Neural cell (in vitro differentiated cells): Measurements from ENCODE around the gene FRMD4A. TPM values are rescaled to one million over a fixed set of nuclear protein-coding genes. Genes with fewer than 3 reads are reported as not detected.

Experiments used
- H2AFZ ChIP-seq: fragments of 200-600, 300-800 bp; sonication (generic), shearing (Covaris generic); 2 replicates; pipeline ENCODE4 v1.6.0; 2014; ENCODE audit warnings: low read depth, mild to moderate bottlenecking, antibody characterized with exemption, low read length, moderate library complexity
- H3F3A ChIP-seq: fragments of 200-600 bp; shearing (Covaris generic); 2 replicates; pipeline ENCODE4 v1.6.1; 2016; ENCODE audit warnings: mild to moderate bottlenecking, moderate library complexity, mixed read lengths, antibody characterized with exemption, low read length; ENCODE audit not compliant: insufficient read depth, poor library complexity, severe bottlenecking
- H3K27ac ChIP-seq: fragments of 200-600, 300-800 bp; sonication (generic), shearing (Covaris generic); 2 replicates; pipeline ENCODE4 v1.5.1; 2014; ENCODE audit warnings: mild to moderate bottlenecking, low read length, moderate library complexity
- H3K27me3 ChIP-seq: fragments of 300-800, 200-600 bp; sonication (generic), shearing (Covaris generic); 2 replicates; pipeline ENCODE4 v1.6.0; 2014; ENCODE audit warnings: mild to moderate bottlenecking, low read depth, low read length, moderate library complexity; ENCODE audit not compliant: insufficient read depth
- H3K36me3 ChIP-seq: fragments of 300-800, 200-600 bp; sonication (generic), shearing (Covaris generic); 2 replicates; pipeline ENCODE4 v1.5.1; 2014; ENCODE audit warnings: mild to moderate bottlenecking, antibody characterized with exemption, low read length, moderate library complexity; ENCODE audit not compliant: insufficient read depth
- H3K4me2 ChIP-seq: fragments of 300-800, 200-600 bp; sonication (generic), shearing (Covaris generic); 2 replicates; pipeline ENCODE4 v1.6.0; 2014; ENCODE audit warnings: mild to moderate bottlenecking, low read length
- H3K4me3 ChIP-seq: fragments of 300-800, 200-600 bp; sonication (generic), shearing (Covaris generic); 2 replicates; pipeline ENCODE4 v1.5.1; 2014; ENCODE audit warnings: mild to moderate bottlenecking, low read length, moderate library complexity
- H3K79me2 ChIP-seq: fragments of 200-600 bp; shearing (Covaris generic); replicated peaks from 2 replicates; pipeline ENCODE4 v1.6.0; 2014; ENCODE audit warnings: mild to moderate bottlenecking, low read length, moderate library complexity; ENCODE audit not compliant: insufficient read depth
- H3K9ac ChIP-seq: fragments of 300-800, 200-600 bp; sonication (generic), shearing (Covaris generic); 2 replicates; pipeline ENCODE4 v1.6.1; 2016; ENCODE audit warnings: mild to moderate bottlenecking, low read length, mixed read lengths
- H3K9me2 ChIP-seq: fragments of 200-600 bp; shearing (Covaris generic); 2 replicates; pipeline ENCODE4 v1.6.1; 2016; ENCODE audit warnings: mild to moderate bottlenecking, low read length, mixed read lengths; ENCODE audit not compliant: insufficient read depth
- H3K9me3 ChIP-seq: fragments of 200-600, 300-800 bp; sonication (generic), shearing (Covaris generic); 2 replicates; pipeline ENCODE4 v1.6.1; 2016; ENCODE audit warnings: mild to moderate bottlenecking, mixed run types, low read length, moderate library complexity, mixed read lengths
- H4K20me1 ChIP-seq: fragments of 200-600 bp; shearing (Covaris generic); 2 replicates; pipeline ENCODE4 v1.6.1; 2016; ENCODE audit warnings: mild to moderate bottlenecking, mixed run types; ENCODE audit not compliant: insufficient read depth
- CTCF ChIP-seq: fragments of 450-650 bp; IDR thresholded peaks from 2 replicates; pipeline ENCODE4 v1.5.1; 2014; ENCODE audit warnings: antibody characterized with exemption, mild to moderate bottlenecking, moderate library complexity; ENCODE audit not compliant: poor library complexity, severe bottlenecking
- EP300 ChIP-seq: fragments of 450-650 bp; conservative IDR thresholded peaks from 2 replicates; pipeline ENCODE4 v1.6.1; 2014; ENCODE audit warnings: antibody characterized with exemption, mild to moderate bottlenecking, moderate library complexity; ENCODE audit not compliant: poor library complexity, severe bottlenecking
- EZH2 ChIP-seq: fragments of 200-600, 300-800 bp; shearing (Covaris generic), sonication (generic); IDR thresholded peaks from 2 replicates; pipeline ENCODE4 v1.6.1; 2014; ENCODE audit warnings: antibody characterized with exemption, low read length, borderline replicate concordance, mild to moderate bottlenecking; ENCODE audit not compliant: insufficient read depth, poor library complexity, severe bottlenecking
- MXI1 ChIP-seq: fragments of 450-650 bp; conservative IDR thresholded peaks from 2 replicates; pipeline ENCODE4 v1.6.1; 2014; ENCODE audit warnings: antibody characterized with exemption, mild to moderate bottlenecking; ENCODE audit not compliant: poor library complexity, severe bottlenecking
- POLR2AphosphoS5 ChIP-seq: IDR thresholded peaks from 2 replicates; pipeline ENCODE4 v1.6.1; 2012
- RAD21 ChIP-seq: fragments of 450-650 bp; conservative IDR thresholded peaks from 2 replicates; pipeline ENCODE4 v1.6.1; 2014; ENCODE audit warnings: antibody characterized with exemption, mild to moderate bottlenecking, moderate library complexity
- SMC3 ChIP-seq: fragments of 450-650 bp; conservative IDR thresholded peaks from 2 replicates; pipeline ENCODE4 v1.6.1; 2014; ENCODE audit warnings: antibody characterized with exemption, mild to moderate bottlenecking, moderate library complexity; ENCODE audit not compliant: poor library complexity
- TAF1 ChIP-seq: IDR thresholded peaks from 2 replicates; pipeline ENCODE4 v1.6.1; 2012; ENCODE audit warnings: low read depth
- polyA plus RNA-seq: library from polyadenylated mRNA; depleted of rRNA; stranded (reverse); fragments of >200 nt; gene quantifications from 2 replicates; pipeline ENCODE4 v1.2.3, GENCODE V29; 2014
- TF ChIP-seq, protein P1 (sequence below): IDR thresholded peaks from 2 replicates; pipeline ENCODE4 v1.6.1; 2012; ENCODE audit warnings: borderline replicate concordance

The FRMD4A gene
- polyA plus RNA-seq, 1 donor from 2014 or later: 36.5 TPM

DNA sequence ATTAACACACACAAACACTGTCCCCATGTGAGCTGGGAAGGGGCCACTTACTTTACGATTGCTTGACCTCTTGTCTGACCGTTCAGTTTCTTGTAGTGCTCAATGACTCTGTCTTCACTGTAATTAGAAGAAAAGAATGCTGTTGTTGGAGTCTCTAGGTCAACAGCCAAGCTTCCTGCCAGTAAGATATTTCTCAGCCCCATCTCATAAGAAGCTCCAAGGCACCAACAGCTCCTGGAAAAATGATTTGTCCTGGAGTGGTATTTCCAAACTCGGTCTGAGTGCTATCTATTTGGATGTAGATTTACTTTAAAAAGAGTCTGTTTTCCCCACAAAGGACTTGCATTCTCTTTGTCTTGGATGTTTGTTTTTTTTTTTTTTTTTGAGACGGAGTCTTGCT is 590.3 kb downstream of the FRMD4A start:
- no peaks in the 10 kb centered on the region for H3K79me2 ChIP-seq
- H3K9ac ChIP-seq: no peak overlapping the region
- no peak overlapping the region for H3K27ac ChIP-seq
- no peak for TF ChIP-seq CTCF
- TF ChIP-seq SMC3: no peak
- H3K36me3 ChIP-seq: no peaks in the 10 kb centered on the region
- no peak overlapping the region for H3K4me2 ChIP-seq
- no peaks in the 10 kb centered on the region for H3K9me3 ChIP-seq
- H3F3A ChIP-seq: no peaks in the 10 kb centered on the region
- H3K4me3 ChIP-seq: no peak overlapping the region
- H3K27me3 ChIP-seq: no peaks in the 10 kb centered on the region
- H3K9me2 ChIP-seq: no peaks in the 10 kb centered on the region
- H4K20me1 ChIP-seq: no peaks in the 10 kb centered on the region
- no peak overlapping the region for H2AFZ ChIP-seq

- H3K9me3 ChIP-seq: no peaks in the 10 kb centered on the region
- no peaks in the 10 kb centered on the region for H3K27me3 ChIP-seq
- no peak overlapping the region for H2AFZ ChIP-seq
- no peaks in the 10 kb centered on the region for H3K36me3 ChIP-seq
- H4K20me1 ChIP-seq: no peaks in the 10 kb centered on the region
- H3F3A ChIP-seq: no peaks in the 10 kb centered on the region
- no peak overlapping the region for H3K27ac ChIP-seq
- H3K9ac ChIP-seq: no peak overlapping the region
- H3K4me2 ChIP-seq: no peak overlapping the region
- H3K79me2 ChIP-seq: no peaks in the 10 kb centered on the region
- no peak overlapping the region for H3K4me3 ChIP-seq
- TF ChIP-seq EP300 (no peak), CTCF (no peak), TAF1 (no peak), SMC3 (no peak), EZH2 (no peak), MXI1 (no peak), RAD21 (no peak), POLR2AphosphoS5 (no peak)
- TF ChIP-seq, protein P1, sequence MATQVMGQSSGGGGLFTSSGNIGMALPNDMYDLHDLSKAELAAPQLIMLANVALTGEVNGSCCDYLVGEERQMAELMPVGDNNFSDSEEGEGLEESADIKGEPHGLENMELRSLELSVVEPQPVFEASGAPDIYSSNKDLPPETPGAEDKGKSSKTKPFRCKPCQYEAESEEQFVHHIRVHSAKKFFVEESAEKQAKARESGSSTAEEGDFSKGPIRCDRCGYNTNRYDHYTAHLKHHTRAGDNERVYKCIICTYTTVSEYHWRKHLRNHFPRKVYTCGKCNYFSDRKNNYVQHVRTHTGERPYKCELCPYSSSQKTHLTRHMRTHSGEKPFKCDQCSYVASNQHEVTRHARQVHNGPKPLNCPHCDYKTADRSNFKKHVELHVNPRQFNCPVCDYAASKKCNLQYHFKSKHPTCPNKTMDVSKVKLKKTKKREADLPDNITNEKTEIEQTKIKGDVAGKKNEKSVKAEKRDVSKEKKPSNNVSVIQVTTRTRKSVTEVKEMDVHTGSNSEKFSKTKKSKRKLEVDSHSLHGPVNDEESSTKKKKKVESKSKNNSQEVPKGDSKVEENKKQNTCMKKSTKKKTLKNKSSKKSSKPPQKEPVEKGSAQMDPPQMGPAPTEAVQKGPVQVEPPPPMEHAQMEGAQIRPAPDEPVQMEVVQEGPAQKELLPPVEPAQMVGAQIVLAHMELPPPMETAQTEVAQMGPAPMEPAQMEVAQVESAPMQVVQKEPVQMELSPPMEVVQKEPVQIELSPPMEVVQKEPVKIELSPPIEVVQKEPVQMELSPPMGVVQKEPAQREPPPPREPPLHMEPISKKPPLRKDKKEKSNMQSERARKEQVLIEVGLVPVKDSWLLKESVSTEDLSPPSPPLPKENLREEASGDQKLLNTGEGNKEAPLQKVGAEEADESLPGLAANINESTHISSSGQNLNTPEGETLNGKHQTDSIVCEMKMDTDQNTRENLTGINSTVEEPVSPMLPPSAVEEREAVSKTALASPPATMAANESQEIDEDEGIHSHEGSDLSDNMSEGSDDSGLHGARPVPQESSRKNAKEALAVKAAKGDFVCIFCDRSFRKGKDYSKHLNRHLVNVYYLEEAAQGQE: no peak
- no peaks in the 10 kb centered on the region for H3K9me2 ChIP-seq
These were observed 591.5 kb downstream of the FRMD4A start for GRCh38 chr10:13739183-13739582.
